Lung (tissue), 12 donors: ENCODE data around the gene DDHD1. TPM values are rescaled to one million over a fixed set of nuclear protein-coding genes. Genes with fewer than 3 reads are reported as not detected.

Experiments
- ATAC-seq: fragments of 200-7000 bp; cut with Tn5 transposase; one replicate; pipeline ENCODE4 v1.9.1; 2020; ENCODE audit warnings: moderate number of reproducible peaks; ENCODE audit not compliant: insufficient read depth, low FRiP score
- DNase-seq, 3 donors: peaks; one replicate each; pipeline ENCODE4 v3.0.0-alpha.2; 2013 to 2017
- H3K27ac ChIP-seq, 2 donors: one replicate each; pipeline ENCODE4 v1.5.1; 2013; ENCODE audit warnings: mild to moderate bottlenecking in 2 of 2, moderate library complexity in 2 of 2, control low read depth in 1 of 2, inconsistent platforms in 1 of 2, low read depth in 1 of 2, low read length in 1 of 2
- H3K27me3 ChIP-seq, 3 donors: one replicate each; pipeline ENCODE4 v1.5.1; 2013; ENCODE audit warnings: low read length in 2 of 3; ENCODE audit not compliant: control insufficient read depth in 3 of 3, insufficient read depth in 3 of 3
- H3K36me3 ChIP-seq, 4 donors: one replicate each; pipeline ENCODE4 v1.5.1; 2013; ENCODE audit warnings: low read length in 4 of 4, mild to moderate bottlenecking in 1 of 4, moderate library complexity in 1 of 4; ENCODE audit not compliant: control insufficient read depth in 4 of 4, insufficient read depth in 4 of 4
- H3K4me1 ChIP-seq, 5 donors: one replicate each; pipeline ENCODE4 v1.5.1; 2013; ENCODE audit warnings: low read length in 5 of 5, mild to moderate bottlenecking in 2 of 5, moderate library complexity in 1 of 5; ENCODE audit not compliant: control insufficient read depth in 5 of 5, insufficient read depth in 5 of 5
- H3K4me3 ChIP-seq: one replicate; pipeline ENCODE4 v1.5.1; 2013; ENCODE audit warnings: mild to moderate bottlenecking, control low read depth, moderate library complexity
- H3K9ac ChIP-seq, 2 donors: one replicate each; pipeline ENCODE4 v1.5.1; 2013; ENCODE audit warnings: low read length in 2 of 2, control low read depth in 1 of 2; ENCODE audit not compliant: insufficient read depth in 1 of 2
- H3K9me3 ChIP-seq, 4 donors: one replicate each; pipeline ENCODE4 v1.5.1; 2013; ENCODE audit warnings: low read length in 3 of 4, mild to moderate bottlenecking in 1 of 4, moderate library complexity in 1 of 4; ENCODE audit not compliant: control insufficient read depth in 4 of 4, insufficient read depth in 3 of 4
- WGBS, 2 donors: extraction: QIAGEN DNeasy Blood & Tissue Kit; methylation state at CpG; one replicate each; pipeline ENCODE4 v1.1.7; 2013; 5-methylcytosine and 5-hydroxymethylcytosine counted together
- polyA plus RNA-seq, 2 donors: library from polyadenylated mRNA; stranded (reverse); fragments of 200-250 nt; gene quantifications; one replicate each; pipeline ENCODE4 v1.2.1, GENCODE V29; 2013
- total RNA-seq, 2 donors: library from RNA; depleted of rRNA in 1 of 2; stranded (reverse); fragments of >200 nt in 1 of 2; gene quantifications; one replicate each; pipeline ENCODE4 v1.2.1, GENCODE V29; 2014 to 2021
- TF ChIP-seq, protein P1 (sequence below): IDR thresholded peaks from 2 replicates; pipeline ENCODE4 v1.5.1; 2012; ENCODE audit warnings: mild to moderate bottlenecking; ENCODE audit errors: control extremely low read depth, extremely low read depth
- donor health status: control.
- donor health status: control.
- donor health status: Bipolar disorder and iron deficiency.
- donor health status: healthy.
- donor health status: DM: yes; HTN: yes; CAD: no.

DDHD1 gene
- total and polyA plus RNA-seq, 4 donors = 3.6 to 38.0 (median 9.9) TPM

DNA sequence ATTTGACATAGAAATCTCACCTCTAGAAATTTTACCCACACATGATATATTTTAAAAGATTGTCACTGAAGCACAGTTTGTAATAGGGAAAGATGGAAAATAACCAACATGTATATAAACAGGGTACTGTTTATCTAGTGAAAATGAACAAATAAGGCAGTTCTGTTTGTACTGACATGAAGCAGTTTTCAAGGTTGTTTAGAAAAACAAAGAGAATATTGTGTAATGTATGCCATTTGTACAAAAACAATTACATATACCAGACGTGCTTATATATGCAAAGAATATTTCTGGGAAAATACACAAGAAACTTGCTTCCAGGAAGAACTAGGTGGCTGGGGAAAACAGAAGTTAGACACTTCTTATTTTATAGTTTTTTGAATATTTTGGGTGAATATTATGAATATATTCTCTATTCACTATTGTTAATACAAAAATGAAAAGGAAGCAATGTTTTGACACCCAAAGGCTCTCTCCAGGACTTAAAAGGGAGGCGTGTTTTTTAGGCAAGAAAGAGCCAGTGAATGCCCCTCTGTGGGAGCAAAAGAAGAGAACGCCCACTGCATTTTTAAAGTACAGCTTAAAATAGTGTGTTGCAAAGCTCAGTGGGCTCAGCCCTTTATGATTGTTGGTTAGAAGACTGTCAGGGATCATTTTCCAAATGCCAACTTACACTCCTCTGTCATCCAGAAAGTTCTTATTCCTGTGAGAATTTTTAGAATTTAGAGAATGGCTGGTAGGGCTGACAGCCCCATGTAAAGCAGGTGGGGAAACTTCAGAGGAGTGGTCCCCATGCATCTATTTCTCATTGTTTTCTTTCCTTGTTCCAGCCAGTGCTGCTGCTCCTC is 142.7 kb downstream of the DDHD1 start:
- no peaks in the 10 kb centered on the region for H3K27me3 ChIP-seq
- no peak overlapping the region for H3K9ac ChIP-seq
- H3K4me1 ChIP-seq = peaks cover 0 to 12% (median 8%) of the 10 kb centered on the region in 5 donors
- no peaks in the 10 kb centered on the region for H3K9me3 ChIP-seq
- 69 to 76% methylated on average over 3 of the region's 3 CpGs for WGBS, 2 donors
- ATAC-seq = no peak
- H3K36me3 ChIP-seq = no peaks in the 10 kb centered on the region
- TF ChIP-seq, protein P1, sequence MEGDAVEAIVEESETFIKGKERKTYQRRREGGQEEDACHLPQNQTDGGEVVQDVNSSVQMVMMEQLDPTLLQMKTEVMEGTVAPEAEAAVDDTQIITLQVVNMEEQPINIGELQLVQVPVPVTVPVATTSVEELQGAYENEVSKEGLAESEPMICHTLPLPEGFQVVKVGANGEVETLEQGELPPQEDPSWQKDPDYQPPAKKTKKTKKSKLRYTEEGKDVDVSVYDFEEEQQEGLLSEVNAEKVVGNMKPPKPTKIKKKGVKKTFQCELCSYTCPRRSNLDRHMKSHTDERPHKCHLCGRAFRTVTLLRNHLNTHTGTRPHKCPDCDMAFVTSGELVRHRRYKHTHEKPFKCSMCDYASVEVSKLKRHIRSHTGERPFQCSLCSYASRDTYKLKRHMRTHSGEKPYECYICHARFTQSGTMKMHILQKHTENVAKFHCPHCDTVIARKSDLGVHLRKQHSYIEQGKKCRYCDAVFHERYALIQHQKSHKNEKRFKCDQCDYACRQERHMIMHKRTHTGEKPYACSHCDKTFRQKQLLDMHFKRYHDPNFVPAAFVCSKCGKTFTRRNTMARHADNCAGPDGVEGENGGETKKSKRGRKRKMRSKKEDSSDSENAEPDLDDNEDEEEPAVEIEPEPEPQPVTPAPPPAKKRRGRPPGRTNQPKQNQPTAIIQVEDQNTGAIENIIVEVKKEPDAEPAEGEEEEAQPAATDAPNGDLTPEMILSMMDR = no peak
- DNase-seq = peak in 1 of 3 donors; percentile 50
- peak overlapping the region in 1 of 2 donors; percentile 58 for H3K27ac ChIP-seq
- H3K4me3 ChIP-seq = no peak overlapping the region

DNA sequence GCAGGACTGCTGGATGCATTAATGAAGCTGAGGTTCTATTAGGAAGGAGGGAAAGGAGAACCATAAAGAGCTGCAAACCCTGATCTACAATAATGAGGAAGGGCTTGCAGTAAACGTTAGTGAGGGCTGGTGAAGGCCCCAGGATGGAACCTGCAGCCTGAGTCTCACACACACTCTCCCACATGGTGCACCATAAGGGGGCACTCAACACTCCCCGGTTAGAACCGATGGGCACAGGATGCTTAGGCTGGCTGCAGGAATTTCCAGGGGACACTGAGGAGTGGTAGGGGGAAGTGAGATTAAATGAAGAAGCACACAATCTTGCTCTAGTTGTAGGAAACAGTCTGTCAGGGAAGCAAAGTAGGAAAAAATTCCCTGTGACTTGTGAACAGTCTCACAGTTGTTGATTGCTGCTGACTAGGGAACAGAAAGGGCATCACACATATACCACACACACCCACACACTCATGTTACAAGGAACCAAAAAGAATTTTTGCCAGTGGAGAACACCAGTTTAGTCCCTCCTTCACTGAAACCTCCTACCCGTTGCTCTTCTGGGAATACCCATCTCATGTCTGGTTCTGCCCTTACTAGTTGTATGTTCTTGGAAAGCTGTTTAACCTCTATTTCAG is 146.1 kb downstream of the DDHD1 start:
- no peak overlapping the region for H3K9ac ChIP-seq
- DNase-seq = no peak
- TF ChIP-seq, protein P1 = no peak
- no peak for ATAC-seq
- peaks cover 0 to 12% (median 8%) of the 10 kb centered on the region in 5 donors for H3K4me1 ChIP-seq
- H3K27me3 ChIP-seq = no peaks in the 10 kb centered on the region
- WGBS, 2 donors = 57 to 72% methylated on average over 4 of the region's 4 CpGs
- no peak overlapping the region for H3K27ac ChIP-seq
- H3K9me3 ChIP-seq = no peaks in the 10 kb centered on the region
- H3K36me3 ChIP-seq = no peaks in the 10 kb centered on the region
- H3K4me3 ChIP-seq = no peak overlapping the region

DNA sequence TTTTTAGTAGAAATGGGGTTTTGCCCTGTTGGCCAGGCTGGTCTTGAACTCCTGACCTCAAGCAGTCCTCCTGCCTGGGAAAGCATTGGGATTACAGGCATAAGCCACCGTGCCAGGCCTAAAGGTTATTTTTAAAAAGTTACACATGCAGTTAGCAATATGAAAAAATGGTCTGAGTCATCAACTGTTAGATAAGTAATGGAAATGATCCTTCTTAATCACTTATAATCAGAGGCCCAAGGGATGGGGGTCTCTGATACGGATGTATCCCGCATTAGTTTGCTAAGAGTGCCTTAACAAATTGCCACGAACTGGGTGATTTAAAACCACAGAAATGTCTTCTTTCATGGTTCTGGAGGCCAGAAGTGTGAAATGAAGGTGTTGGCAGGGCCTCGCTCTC is 148.1 kb downstream of the DDHD1 start:
- H3K9me3 ChIP-seq = no peaks in the 10 kb centered on the region
- no peaks in the 10 kb centered on the region for H3K27me3 ChIP-seq
- TF ChIP-seq, protein P1 = no peak
- H3K4me1 ChIP-seq = no peaks in the 10 kb centered on the region
- WGBS, 2 donors = 88 to 97% methylated on average over 5 of the region's 5 CpGs
- no peak for DNase-seq
- no peak for ATAC-seq
- no peak overlapping the region for H3K9ac ChIP-seq
- H3K36me3 ChIP-seq = no peaks in the 10 kb centered on the region
- H3K4me3 ChIP-seq = no peak overlapping the region
- no peak overlapping the region for H3K27ac ChIP-seq
